Measurements from ENCODE around the gene OR13C3. TPM values are rescaled to one million over a fixed set of nuclear protein-coding genes. Genes with fewer than 3 reads are reported as not detected.

The OR13C3 gene
- total RNA-seq (not detected in 2 replicates), polyA plus RNA-seq (not detected in 2 replicates), polyA minus RNA-seq (ENCODE audit: low replicate concordance) (not detected in 2 replicates)
- polyA plus RNA-seq (2012), result not detected in 2 replicates

DNA sequence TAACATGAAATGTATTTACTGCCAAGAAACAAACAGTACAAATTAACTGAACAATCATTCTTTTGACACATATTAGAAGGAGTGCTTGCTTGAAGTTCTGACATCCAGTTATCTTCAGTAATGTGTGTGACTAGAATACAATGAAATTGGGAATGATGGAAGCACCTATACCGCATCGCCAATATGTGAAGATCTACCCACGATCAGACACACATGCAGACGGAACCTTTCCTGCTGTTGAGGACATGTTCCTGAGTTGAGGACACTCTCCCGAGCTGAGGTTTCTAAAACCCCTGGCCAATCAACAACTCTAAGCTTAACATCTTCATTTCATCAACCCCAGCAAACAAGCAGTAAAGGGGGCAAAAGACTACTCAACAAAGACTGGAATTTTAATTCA, at the start of gene OR13C3:
OR13C3 (minus strand) TSS at position 101 of the 400 bp plus-strand sequence. CDS start 133 bp downstream, outside the sequence.
- no peak for DNase-seq (ENCODE audit: low read depth in 2 of 2)
- Histone ChIP-seq H3K4me1 (ENCODE audit: control insufficient read depth, extremely low read depth, insufficient read depth, low read length) (no peaks in the 10 kb centered on the region), H3K4me2 (ENCODE audit: extremely low read depth, insufficient read depth, low read length) (no peak within 1 kb of the TSS), H3K27me3 (ENCODE audit: control insufficient read depth, insufficient read depth, low read length) (no peaks in the 10 kb centered on the region), H3K36me3 (ENCODE audit: control insufficient read depth, insufficient read depth, low read length) (no peaks in the 10 kb centered on the region), H3K9me3 (ENCODE audit: control insufficient read depth, insufficient read depth, low read depth, low read length) (no peaks in the 10 kb centered on the region), H3K27ac (ENCODE audit: insufficient read depth, low read length) (no peak within 1 kb of the TSS), H3K79me2 (ENCODE audit: control insufficient read depth, insufficient read depth, low read length) (no peaks in the 10 kb centered on the region), H4K20me1 (ENCODE audit: control insufficient read depth, extremely low read depth, insufficient read depth, low read length) (no peaks in the 10 kb centered on the region), H3K9ac (ENCODE audit: insufficient read depth, low read length) (no peak within 1 kb of the TSS), H3K4me3 (replicated peaks in 1 of 4; ENCODE audit: control extremely low read depth in 1 of 4, insufficient read depth in 1 of 4, low read depth in 3 of 4, low read length in 4 of 4) (no peak within 1 kb of the TSS), H2AFZ (ENCODE audit: low read length) (no peak within 1 kb of the TSS)
- no peak for TF ChIP-seq EZH2 (IDR thresholded peaks at IDR 0.05; ENCODE audit: low read length, missing control alignments)
- no peak for TF ChIP-seq CTCF (conservative IDR thresholded peaks at IDR 0.05 in 1 of 2, IDR thresholded peaks at IDR 0.05 in 1 of 2; ENCODE audit: low read depth in 1 of 2, low read length in 2 of 2)

- Histone ChIP-seq H3K27ac (ENCODE audit: insufficient read depth, low read length) (no peak overlapping the region), H2AFZ (ENCODE audit: low read length) (no peak overlapping the region), H3K36me3 (ENCODE audit: control insufficient read depth, insufficient read depth, low read length) (no peaks in the 10 kb centered on the region), H3K4me3 (replicated peaks in 1 of 4; ENCODE audit: control extremely low read depth in 1 of 4, insufficient read depth in 1 of 4, low read depth in 3 of 4, low read length in 4 of 4) (no peak overlapping the region), H3K79me2 (ENCODE audit: control insufficient read depth, insufficient read depth, low read length) (no peaks in the 10 kb centered on the region), H4K20me1 (ENCODE audit: control insufficient read depth, extremely low read depth, insufficient read depth, low read length) (no peaks in the 10 kb centered on the region), H3K4me1 (ENCODE audit: control insufficient read depth, extremely low read depth, insufficient read depth, low read length) (no peaks in the 10 kb centered on the region), H3K27me3 (ENCODE audit: control insufficient read depth, insufficient read depth, low read length) (no peaks in the 10 kb centered on the region), H3K9me3 (ENCODE audit: control insufficient read depth, insufficient read depth, low read depth, low read length) (no peaks in the 10 kb centered on the region), H3K4me2 (ENCODE audit: extremely low read depth, insufficient read depth, low read length) (no peak overlapping the region), H3K9ac (ENCODE audit: insufficient read depth, low read length) (no peak overlapping the region)
- DNase-seq (ENCODE audit: low read depth in 2 of 2), result no peak
- no peak for TF ChIP-seq CTCF (conservative IDR thresholded peaks at IDR 0.05 in 1 of 2, IDR thresholded peaks at IDR 0.05 in 1 of 2; ENCODE audit: low read depth in 1 of 2, low read length in 2 of 2)
- no peak for TF ChIP-seq EZH2 (IDR thresholded peaks at IDR 0.05; ENCODE audit: low read length, missing control alignments)
Measured at GRCh38 chr9:104580562-104580961, 43.9 kb upstream of the OR13C3 start.

DNA sequence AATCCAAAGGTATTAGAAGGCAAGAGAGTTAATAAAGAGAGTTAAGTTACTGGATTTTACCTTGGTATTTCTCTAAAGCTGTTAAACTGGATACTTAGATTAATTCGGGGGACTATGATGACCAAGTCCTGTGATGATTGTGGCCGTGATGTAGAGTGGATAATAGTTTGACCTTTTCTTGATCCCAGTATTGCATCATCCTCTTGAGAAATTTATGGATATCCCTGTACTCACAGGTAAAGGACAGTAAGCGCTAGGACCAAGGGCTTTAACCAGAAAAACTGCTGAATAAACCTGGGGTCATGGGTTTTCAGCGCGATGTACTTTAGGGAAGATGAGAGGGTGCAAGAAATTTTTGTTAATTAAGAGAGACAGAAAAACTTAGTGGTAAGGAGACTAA, 40.6 kb upstream of the OR13C3 start:
- DNase-seq (ENCODE audit: low read depth in 2 of 2), result no peak
- Histone ChIP-seq H2AFZ (ENCODE audit: low read length) (no peak overlapping the region), H3K79me2 (ENCODE audit: control insufficient read depth, insufficient read depth, low read length) (no peaks in the 10 kb centered on the region), H3K4me2 (ENCODE audit: extremely low read depth, insufficient read depth, low read length) (no peak overlapping the region), H3K27me3 (ENCODE audit: control insufficient read depth, insufficient read depth, low read length) (no peaks in the 10 kb centered on the region), H3K9ac (ENCODE audit: insufficient read depth, low read length) (no peak overlapping the region), H3K36me3 (ENCODE audit: control insufficient read depth, insufficient read depth, low read length) (no peaks in the 10 kb centered on the region), H3K4me1 (ENCODE audit: control insufficient read depth, extremely low read depth, insufficient read depth, low read length) (no peaks in the 10 kb centered on the region), H4K20me1 (ENCODE audit: control insufficient read depth, extremely low read depth, insufficient read depth, low read length) (no peaks in the 10 kb centered on the region), H3K4me3 (replicated peaks in 1 of 4; ENCODE audit: control extremely low read depth in 1 of 4, insufficient read depth in 1 of 4, low read depth in 3 of 4, low read length in 4 of 4) (no peak overlapping the region), H3K27ac (ENCODE audit: insufficient read depth, low read length) (no peak overlapping the region), H3K9me3 (ENCODE audit: control insufficient read depth, insufficient read depth, low read depth, low read length) (no peaks in the 10 kb centered on the region)
- TF ChIP-seq EZH2 (IDR thresholded peaks at IDR 0.05; ENCODE audit: low read length, missing control alignments), result no peak
- no peak for TF ChIP-seq CTCF (conservative IDR thresholded peaks at IDR 0.05 in 1 of 2, IDR thresholded peaks at IDR 0.05 in 1 of 2; ENCODE audit: low read depth in 1 of 2, low read length in 2 of 2)
